ENCODE results near the gene SLC22A4.

DNA sequence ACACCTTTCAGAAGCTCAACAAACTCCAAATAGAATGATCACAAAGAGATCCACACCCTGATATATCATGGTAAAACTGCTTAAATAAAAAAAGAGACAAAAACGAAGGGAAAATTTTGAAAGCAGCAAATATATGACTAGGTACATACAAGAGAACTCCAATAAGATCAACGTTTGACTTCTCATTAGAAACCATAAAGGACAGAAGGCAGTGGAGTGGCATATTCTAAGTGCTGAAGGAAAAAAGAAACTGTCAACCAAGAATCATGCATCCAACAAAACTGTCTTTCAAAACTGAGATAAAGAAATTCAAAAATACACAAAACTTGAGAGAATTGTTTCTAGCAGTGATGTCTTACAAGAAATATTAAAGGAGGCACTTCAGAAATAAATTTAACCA is 11.2 kb downstream of the SLC22A4 start:
- TF ChIP-seq, protein P1, sequence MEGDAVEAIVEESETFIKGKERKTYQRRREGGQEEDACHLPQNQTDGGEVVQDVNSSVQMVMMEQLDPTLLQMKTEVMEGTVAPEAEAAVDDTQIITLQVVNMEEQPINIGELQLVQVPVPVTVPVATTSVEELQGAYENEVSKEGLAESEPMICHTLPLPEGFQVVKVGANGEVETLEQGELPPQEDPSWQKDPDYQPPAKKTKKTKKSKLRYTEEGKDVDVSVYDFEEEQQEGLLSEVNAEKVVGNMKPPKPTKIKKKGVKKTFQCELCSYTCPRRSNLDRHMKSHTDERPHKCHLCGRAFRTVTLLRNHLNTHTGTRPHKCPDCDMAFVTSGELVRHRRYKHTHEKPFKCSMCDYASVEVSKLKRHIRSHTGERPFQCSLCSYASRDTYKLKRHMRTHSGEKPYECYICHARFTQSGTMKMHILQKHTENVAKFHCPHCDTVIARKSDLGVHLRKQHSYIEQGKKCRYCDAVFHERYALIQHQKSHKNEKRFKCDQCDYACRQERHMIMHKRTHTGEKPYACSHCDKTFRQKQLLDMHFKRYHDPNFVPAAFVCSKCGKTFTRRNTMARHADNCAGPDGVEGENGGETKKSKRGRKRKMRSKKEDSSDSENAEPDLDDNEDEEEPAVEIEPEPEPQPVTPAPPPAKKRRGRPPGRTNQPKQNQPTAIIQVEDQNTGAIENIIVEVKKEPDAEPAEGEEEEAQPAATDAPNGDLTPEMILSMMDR (optimal IDR thresholded peaks at IDR 0.05 in 1 of 3, IDR thresholded peaks at IDR 0.05 in 1 of 3, conservative IDR thresholded peaks at IDR 0.05 in 1 of 3; ENCODE audit: extremely low read depth in 1 of 3, insufficient read depth in 2 of 3, low read length in 3 of 3): no peak
- TF ChIP-seq EZH2 (IDR thresholded peaks at IDR 0.05; ENCODE audit: low read length): no peak
